Muscle of leg (tissue), 11 donors: ENCODE results near the gene KMT2B. TPM values are rescaled to one million over a fixed set of nuclear protein-coding genes. Genes with fewer than 3 reads are reported as not detected.

ENCODE experiments used
- DNase-seq: peaks from one replicate; pipeline ENCODE4 v3.0.0; 2013
- H3K27ac ChIP-seq: one replicate; pipeline ENCODE4 v1.5.1; 2013; ENCODE audit warnings: mild to moderate bottlenecking, low read length, control low read depth
- H3K27me3 ChIP-seq: one replicate; pipeline ENCODE4 v1.6.1; 2013; ENCODE audit warnings: low read length; ENCODE audit not compliant: control insufficient read depth, insufficient read depth
- H3K36me3 ChIP-seq: one replicate; pipeline ENCODE4 v1.6.1; 2013; ENCODE audit warnings: low read length; ENCODE audit not compliant: control insufficient read depth, insufficient read depth
- H3K4me1 ChIP-seq: one replicate; pipeline ENCODE4 v1.6.1; 2013; ENCODE audit warnings: low read length; ENCODE audit not compliant: control insufficient read depth, insufficient read depth
- H3K4me3 ChIP-seq: one replicate; pipeline ENCODE4 v1.5.1; 2013; ENCODE audit warnings: low read length, control low read depth
- H3K9me3 ChIP-seq: replicated peaks from 2 replicates; pipeline ENCODE4 v1.6.1; 2013; ENCODE audit warnings: low read depth, low read length; ENCODE audit not compliant: control insufficient read depth
- WGBS: methylation state at CpG from one replicate; pipeline ENCODE4 v1.1.5; 2013; ENCODE audit warnings: missing lambda C conversion rate; ENCODE audit not compliant: insufficient coverage; 5-methylcytosine and 5-hydroxymethylcytosine counted together
- polyA plus RNA-seq, 8 donors: library from polyadenylated mRNA; unstranded; fragments of 120-200 nt; gene quantifications; one replicate each; pipeline versions ENCODE4 v1.2.1 to v1.2.3, GENCODE V29; 2013; ENCODE audit warnings: inconsistent platforms in 1 of 8, low replicate concordance in 1 of 8; ENCODE audit not compliant: insufficient read length in 8 of 8, insufficient read depth in 1 of 8
- total RNA-seq: library from RNA; stranded (reverse); fragments of 120-200 nt; gene quantifications from one replicate; pipeline ENCODE4 v1.2.4, GENCODE V29; 2013

KMT2B gene
- total and polyA plus RNA-seq, 9 donors = 7.6 to 33.7 (median 25.1) TPM

DNA sequence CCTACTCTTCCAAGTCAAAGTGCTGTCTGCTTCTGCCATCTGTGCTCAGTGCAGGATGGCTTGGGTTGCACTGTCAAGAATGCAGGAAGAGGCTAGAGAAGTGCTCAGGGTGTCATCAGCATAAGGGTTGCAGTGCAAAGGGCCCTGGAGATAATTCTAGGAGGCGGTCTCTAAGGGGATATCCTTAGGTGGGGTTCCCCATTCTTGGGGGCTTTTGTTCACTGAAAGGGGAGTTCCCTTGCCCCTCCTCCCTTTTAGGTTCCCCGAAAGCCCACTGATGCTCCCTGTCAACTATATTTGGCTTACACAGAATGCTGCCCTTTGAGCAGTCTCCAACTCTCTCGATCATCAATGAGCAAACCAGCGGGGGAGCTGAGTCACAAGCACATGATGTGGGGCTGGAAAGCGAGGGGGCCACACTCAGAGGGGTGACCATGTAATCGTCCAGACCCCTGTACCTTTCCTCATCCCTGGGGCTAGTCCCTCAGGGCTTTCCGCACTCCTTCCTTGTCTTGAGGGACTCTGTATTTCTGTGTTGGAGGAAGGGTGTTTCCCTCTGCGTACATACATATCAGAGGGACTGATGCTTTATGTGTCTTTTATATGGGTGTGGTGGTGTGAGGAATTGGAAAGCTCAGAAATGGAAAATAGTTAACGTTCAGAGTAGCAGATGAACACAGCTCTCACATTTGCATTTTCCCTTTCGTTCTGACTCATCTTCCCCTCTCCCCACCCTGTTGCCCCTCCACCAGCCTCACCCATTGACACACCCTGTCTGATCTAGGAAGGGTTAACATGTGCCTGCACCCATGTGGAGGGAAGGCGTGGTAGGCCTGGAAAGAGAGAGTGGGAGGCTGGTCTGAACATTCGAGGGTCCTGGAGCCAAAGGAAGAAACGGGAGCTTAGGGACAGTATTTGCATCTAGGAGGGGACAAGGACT, 6.7 kb upstream of the KMT2B start:
- WGBS = no CpG with 5 or more reads among the region's 13 CpGs
- Histone ChIP-seq H3K27ac (no peak overlapping the region), H3K9me3 (no peaks in the 10 kb centered on the region), H3K27me3 (no peaks in the 10 kb centered on the region), H3K4me1 (peaks cover 5% of the 10 kb centered on the region), H3K36me3 (no peaks in the 10 kb centered on the region), H3K4me3 (no peak overlapping the region)
- DNase-seq = no peak

DNA sequence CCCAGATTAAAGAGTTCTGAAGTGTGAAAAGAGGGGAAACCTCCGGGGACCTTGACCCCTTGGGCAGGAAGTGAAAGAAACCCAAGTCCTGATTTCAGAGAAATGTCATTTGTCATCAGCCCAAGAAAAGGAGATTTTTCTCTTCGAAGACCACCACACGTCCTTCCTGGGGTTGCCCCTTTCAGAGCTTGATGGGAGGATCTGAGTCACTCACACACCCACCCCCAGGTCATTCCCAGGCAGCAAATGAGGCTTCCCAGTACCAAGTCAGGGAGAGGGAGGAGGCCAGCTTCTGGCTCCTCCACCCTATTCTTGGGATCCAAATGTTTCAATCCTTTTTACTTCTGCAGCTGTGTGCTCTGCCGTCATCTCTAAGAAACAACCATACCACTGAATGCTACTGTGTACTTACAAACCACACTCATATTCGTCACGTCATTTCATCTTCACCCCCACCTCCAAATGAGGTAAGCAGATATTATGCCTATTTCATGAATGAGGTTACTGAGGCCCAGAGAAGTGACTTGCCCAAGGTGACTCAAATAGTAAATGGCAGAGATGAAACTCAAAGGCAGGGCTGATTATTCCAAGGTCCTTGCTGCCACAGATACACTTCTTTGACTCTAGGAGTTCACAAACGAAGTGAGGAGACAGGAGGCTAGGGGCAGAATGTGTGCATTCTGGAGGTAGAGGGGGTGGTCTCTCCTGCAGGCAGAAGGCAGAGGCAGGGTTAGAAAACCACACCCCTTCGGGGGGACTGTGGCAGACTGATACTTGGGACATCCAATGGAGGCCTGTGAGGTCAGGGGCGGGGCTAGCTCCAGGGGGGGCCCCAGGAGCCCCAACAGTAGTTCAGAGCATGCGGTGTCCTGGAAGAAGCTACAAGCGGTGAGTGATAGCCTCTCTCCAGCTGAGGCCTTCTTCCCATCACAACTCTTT, 5.0 kb upstream of the KMT2B start:
- Histone ChIP-seq H3K27ac (no peak overlapping the region), H3K4me3 (no peak overlapping the region), H3K4me1 (peaks cover 8% of the 10 kb centered on the region), H3K9me3 (no peaks in the 10 kb centered on the region), H3K36me3 (no peaks in the 10 kb centered on the region), H3K27me3 (no peaks in the 10 kb centered on the region)
- 66% methylated on average over 4 of the region's 11 CpGs for WGBS
- DNase-seq = no peak

DNA sequence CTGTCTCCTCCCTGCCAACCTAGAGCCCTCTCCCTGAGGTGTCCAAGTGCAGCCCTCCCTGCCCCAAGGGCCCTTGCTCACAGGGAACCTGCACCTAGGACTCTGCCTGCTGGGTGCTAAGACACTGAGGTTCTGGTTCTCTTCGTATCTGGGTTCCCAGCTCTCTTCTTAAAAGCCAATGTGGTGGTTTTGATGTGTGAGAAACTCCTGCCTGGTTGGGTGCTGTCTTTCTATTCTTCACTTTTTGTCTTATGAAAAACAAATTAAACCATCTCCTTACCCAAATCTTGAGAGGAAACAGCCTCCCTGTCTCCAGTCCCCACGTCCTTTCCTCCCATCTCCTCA, 4.3 kb upstream of the KMT2B start:
- H3K4me1 ChIP-seq = peaks cover 8% of the 10 kb centered on the region
- H3K27me3 ChIP-seq = no peaks in the 10 kb centered on the region
- no peak overlapping the region for H3K27ac ChIP-seq
- WGBS = 25% methylated on average over 1 of the region's 2 CpGs
- DNase-seq = no peak
- no peak overlapping the region for H3K4me3 ChIP-seq
- no peaks in the 10 kb centered on the region for H3K9me3 ChIP-seq
- no peaks in the 10 kb centered on the region for H3K36me3 ChIP-seq

DNA sequence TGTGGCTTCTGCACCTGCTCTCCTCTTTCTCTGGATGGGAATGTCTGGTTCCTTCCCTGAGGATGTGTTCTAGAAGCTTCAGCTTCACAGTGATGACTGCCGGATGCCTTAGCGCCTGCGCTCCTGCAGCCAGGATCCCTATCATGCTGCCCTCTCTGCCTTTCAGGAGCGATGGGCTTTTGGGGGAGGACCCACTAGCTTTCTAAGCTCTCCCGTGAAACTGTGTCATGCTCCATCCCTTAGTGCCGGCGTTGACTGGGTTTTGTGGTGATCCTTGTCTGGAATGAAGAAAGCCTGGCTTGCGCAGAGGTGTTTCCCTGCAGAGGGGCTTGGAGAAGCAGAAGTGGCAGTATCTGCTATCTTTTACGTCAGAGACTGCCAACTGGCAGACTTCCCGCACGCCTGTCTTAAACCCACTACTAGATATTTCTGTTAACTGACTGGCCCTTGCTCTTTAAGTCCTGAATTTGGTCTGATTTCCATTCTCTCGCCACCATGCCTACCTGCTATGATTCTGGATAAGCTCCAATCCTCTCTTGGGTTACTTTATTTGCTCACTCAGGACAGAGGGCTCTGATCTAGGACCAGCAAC, 3.8 kb upstream of the KMT2B start:
- H3K4me1 ChIP-seq = peaks cover 12% of the 10 kb centered on the region
- WGBS = 77% methylated on average over 11 of the region's 12 CpGs

DNA sequence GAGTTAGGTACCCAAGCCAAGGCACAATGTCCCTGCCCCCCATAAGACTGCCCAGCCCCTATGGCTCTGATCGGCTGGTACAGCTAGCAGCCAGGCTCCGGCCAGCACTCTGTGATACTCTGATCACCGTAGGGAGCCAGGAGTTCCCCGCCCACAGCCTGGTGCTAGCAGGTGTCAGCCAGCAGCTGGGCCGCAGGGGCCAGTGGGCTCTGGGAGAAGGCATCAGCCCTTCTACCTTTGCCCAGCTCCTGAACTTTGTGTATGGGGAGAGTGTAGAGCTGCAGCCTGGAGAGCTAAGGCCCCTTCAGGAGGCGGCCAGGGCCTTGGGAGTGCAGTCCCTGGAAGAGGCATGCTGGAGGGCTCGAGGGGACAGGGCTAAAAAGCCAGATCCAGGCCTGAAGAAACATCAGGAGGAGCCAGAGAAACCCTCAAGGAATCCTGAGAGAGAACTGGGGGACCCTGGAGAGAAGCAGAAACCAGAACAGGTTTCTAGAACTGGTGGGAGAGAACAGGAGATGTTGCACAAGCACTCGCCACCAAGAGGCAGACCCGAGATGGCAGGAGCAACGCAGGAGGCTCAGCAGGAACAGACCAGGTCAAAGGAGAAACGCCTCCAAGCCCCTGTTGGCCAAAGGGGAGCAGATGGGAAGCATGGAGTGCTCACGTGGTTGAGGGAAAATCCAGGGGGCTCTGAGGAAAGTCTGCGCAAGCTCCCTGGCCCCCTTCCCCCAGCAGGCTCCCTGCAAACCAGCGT, 3.0 kb upstream of the KMT2B start:
- H3K27me3 ChIP-seq = no peaks in the 10 kb centered on the region

More for the DNA sequence above, 3.8 kb upstream of the KMT2B start:
- Histone ChIP-seq H3K4me3 (no peak overlapping the region), H3K27me3 (no peaks in the 10 kb centered on the region), H3K9me3 (no peaks in the 10 kb centered on the region), H3K36me3 (no peaks in the 10 kb centered on the region), H3K27ac (no peak overlapping the region)
- no peak for DNase-seq

DNA sequence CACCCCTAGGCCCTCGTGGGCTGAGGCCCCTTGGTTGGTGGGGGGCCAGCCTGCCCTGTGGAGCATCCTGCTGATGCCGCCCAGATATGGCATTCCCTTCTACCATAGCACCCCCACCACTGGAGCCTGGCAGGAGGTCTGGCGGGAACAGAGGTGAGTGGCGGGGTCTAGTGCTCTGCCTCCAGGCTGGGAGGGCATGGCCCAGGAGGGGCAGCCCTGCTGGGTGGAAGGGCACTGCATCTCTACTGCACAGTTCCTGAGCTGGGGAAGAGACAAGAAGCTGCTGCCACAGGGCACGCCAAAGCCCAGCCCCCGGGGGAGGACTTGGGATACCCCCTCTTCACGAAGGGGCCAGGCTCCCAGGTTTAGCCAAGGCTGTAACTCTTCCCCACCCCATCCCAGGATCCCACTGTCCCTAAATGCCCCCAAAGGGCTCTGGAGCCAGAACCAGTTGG, 2.4 kb upstream of the KMT2B start:
- H3K36me3 ChIP-seq = peaks cover 9% of the 10 kb centered on the region
- no peak for DNase-seq
- no peaks in the 10 kb centered on the region for H3K9me3 ChIP-seq
- H3K4me1 ChIP-seq = peaks cover 19% of the 10 kb centered on the region
- no peak overlapping the region for H3K27ac ChIP-seq
- H3K4me3 ChIP-seq = no peak overlapping the region
- no peaks in the 10 kb centered on the region for H3K27me3 ChIP-seq
- WGBS = 70% methylated on average over 5 of the region's 7 CpGs

More for the DNA sequence above, 3.0 kb upstream of the KMT2B start:
- Histone ChIP-seq H3K4me1 (peaks cover 19% of the 10 kb centered on the region), H3K27ac (no peak overlapping the region), H3K4me3 (no peak overlapping the region), H3K36me3 (peaks cover 5% of the 10 kb centered on the region), H3K9me3 (no peaks in the 10 kb centered on the region)
- 54% methylated on average over 10 of the region's 14 CpGs for WGBS
- no peak for DNase-seq

DNA sequence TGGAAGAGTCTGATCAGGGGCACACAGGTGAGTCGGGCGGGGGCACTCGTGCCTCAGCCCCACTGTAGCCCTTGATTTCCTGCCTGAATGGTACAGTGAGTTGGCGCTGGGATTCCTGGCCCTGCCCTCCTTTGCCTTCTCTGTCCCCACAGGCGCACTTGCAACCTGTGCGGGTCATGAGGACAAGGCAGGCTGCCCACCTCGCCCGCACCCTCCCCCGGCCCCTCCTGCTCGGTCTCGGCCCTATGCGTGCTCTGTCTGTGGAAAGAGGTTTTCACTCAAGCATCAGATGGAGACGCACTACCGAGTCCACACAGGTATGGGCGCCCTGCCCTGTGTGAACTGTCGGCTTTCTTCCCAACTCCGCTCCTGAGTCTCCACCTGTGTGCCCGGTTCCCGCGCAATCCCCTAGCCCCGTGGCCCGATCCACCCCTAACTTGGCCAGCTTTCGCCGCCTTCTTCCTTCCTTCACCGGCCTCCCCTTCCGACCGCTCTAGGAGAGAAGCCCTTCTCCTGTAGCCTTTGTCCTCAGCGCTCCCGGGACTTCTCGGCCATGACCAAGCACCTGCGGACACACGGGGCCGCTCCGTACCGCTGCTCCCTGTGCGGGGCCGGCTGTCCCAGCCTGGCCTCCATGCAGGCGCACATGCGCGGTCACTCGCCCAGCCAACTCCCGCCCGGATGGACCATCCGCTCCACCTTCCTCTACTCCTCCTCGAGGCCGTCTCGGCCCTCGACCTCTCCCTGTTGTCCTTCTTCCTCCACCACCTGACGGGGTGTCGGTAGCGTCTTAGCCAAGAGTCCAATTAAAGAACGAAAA, 1.6 kb upstream of the KMT2B start:
- Histone ChIP-seq H3K36me3 (peaks cover 16% of the 10 kb centered on the region), H3K9me3 (no peaks in the 10 kb centered on the region), H3K4me1 (peaks cover 19% of the 10 kb centered on the region), H3K27me3 (no peaks in the 10 kb centered on the region), H3K27ac (peak overlapping the region; percentile 90), H3K4me3 (peak overlapping the region; percentile 93)
- WGBS = under 1% methylated on average over 45 of the region's 52 CpGs
- DNase-seq = peak; percentile 76

DNA sequence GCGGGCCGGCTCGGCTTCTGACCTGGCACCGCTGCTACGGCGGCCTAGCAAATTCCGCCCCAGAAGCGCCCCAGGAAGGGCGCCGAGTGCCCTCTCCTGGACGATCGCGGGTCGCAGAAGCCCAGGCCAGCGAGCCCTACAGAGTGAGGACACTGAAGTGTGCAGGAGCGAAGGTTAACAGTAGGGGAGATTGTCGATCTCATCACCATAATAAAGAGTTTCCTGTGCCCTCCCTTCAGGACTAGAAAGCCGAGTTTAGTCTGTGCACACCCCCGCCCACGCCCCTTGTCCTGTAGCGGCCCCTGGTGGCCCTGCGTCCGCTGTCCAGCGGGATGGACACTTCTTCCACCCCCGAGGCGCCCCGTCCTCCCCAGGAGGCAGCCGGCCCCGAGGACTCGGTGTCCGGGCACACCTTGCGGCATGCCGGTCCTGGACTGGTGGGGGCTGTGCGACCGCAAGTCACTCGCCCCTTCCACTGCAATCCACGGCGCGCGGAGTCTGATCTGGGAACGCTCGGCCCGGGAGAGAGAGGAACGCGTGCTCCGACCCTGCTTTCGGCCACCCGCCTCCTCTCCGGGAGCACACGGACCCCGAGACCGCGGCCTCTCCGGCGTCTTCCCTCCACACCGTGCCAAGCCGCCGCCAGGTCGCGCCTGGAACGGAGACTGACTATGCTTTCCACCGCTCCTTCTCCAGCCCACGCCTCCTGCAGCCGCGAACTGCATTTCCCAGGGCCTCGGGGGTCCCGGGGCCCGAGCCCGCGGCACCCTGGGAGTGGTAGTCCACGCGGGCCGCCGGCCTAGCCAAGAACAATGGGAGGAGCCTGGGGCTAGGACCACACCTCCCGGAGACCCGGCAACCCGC, 770 bp upstream of the KMT2B start:
- peaks cover 24% of the 10 kb centered on the region for H3K36me3 ChIP-seq
- no peaks in the 10 kb centered on the region for H3K9me3 ChIP-seq
- WGBS = under 1% methylated on average over 70 of the region's 77 CpGs
- peak; percentile 99 for DNase-seq
- H3K4me1 ChIP-seq = peaks cover 19% of the 10 kb centered on the region
- H3K27me3 ChIP-seq = no peaks in the 10 kb centered on the region
- H3K27ac ChIP-seq = peak overlapping the region; percentile 90
- H3K4me3 ChIP-seq = peak overlapping the region; percentile 93
